A549 (cell line): Measurements from ENCODE around the gene EMC6.

Experiments used
- NR3C1 ChIP-seq: fragments of >200 bp; sonication (Bioruptor Twin); formaldehyde crosslinking; IDR thresholded peaks from 3 replicates; pipeline ENCODE4 v1.6.1; 2017
- TF ChIP-seq, protein P1 (sequence below): fragments of >200 bp; sonication (Bioruptor Twin); formaldehyde crosslinking; IDR thresholded peaks from 3 replicates; pipeline ENCODE4 v1.5.1; 2016

DNA sequence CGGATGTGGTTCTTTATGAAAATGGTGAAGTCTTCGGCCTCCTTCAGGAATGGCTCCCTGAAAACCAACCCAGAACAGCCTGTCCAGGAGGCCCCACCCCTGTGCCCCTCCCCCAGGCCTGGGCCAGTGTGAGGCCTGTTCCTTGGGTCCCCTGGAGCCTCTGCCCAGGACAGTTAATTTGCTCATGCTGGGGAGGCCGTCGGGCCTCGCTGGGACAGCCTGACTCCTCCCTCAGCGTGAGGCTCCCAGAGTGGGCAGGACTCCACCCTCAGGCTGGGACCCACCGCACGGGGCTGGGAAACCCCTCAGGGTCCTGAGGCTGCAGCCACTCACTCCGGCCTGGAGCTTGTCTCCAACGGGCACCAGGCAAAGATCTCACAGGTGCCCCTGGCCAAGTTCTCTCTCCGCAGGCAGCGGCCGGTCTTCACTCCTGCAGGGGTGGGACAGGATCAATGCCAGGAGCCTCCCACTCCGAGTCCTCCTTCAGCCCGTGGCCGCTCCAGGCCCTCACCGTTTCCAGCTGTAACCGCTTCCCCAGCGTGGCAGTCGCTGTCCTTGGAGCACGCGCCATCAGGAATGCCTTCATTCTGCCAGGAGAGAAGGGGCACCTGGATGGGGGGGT lies 21.6 kb downstream of the EMC6 start:
- TF ChIP-seq, protein P1, sequence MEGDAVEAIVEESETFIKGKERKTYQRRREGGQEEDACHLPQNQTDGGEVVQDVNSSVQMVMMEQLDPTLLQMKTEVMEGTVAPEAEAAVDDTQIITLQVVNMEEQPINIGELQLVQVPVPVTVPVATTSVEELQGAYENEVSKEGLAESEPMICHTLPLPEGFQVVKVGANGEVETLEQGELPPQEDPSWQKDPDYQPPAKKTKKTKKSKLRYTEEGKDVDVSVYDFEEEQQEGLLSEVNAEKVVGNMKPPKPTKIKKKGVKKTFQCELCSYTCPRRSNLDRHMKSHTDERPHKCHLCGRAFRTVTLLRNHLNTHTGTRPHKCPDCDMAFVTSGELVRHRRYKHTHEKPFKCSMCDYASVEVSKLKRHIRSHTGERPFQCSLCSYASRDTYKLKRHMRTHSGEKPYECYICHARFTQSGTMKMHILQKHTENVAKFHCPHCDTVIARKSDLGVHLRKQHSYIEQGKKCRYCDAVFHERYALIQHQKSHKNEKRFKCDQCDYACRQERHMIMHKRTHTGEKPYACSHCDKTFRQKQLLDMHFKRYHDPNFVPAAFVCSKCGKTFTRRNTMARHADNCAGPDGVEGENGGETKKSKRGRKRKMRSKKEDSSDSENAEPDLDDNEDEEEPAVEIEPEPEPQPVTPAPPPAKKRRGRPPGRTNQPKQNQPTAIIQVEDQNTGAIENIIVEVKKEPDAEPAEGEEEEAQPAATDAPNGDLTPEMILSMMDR = no peak
- TF ChIP-seq NR3C1 = no peak
